Measurements from ENCODE around the gene SF3A2.

DNA sequence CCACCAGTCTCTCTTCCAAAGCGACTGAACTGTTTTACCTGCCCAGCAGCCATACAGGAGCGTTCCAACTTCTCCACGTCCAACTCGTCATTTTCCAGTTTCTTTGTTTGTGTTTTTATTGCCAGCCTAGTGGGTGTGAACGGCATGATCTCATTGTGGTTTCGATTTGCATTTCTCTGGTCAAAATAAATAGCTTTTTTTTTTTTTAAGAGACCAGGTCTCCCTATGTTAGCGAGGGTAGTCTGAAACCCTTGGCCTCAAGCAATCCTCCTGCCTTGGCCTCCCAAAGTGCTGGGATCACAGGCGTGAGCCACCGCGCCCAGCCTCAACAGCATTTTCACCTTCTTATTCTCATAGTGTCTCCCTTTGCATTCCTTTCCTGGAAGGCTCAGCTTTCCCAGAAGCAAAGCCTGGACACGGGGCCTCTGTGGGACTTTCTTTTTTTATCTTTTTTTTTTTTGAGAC is 23.7 kb downstream of the SF3A2 start:
- TF ChIP-seq, protein P1, sequence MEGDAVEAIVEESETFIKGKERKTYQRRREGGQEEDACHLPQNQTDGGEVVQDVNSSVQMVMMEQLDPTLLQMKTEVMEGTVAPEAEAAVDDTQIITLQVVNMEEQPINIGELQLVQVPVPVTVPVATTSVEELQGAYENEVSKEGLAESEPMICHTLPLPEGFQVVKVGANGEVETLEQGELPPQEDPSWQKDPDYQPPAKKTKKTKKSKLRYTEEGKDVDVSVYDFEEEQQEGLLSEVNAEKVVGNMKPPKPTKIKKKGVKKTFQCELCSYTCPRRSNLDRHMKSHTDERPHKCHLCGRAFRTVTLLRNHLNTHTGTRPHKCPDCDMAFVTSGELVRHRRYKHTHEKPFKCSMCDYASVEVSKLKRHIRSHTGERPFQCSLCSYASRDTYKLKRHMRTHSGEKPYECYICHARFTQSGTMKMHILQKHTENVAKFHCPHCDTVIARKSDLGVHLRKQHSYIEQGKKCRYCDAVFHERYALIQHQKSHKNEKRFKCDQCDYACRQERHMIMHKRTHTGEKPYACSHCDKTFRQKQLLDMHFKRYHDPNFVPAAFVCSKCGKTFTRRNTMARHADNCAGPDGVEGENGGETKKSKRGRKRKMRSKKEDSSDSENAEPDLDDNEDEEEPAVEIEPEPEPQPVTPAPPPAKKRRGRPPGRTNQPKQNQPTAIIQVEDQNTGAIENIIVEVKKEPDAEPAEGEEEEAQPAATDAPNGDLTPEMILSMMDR (IDR thresholded peaks at IDR 0.05; ENCODE audit: borderline replicate concordance, extremely low read depth, low read length, poor library complexity, severe bottlenecking) = no peak
- no peak for TF ChIP-seq EZH2 (IDR thresholded peaks at IDR 0.05; ENCODE audit: borderline replicate concordance, low read depth, low read length, severe bottlenecking)

All from DND-41 (cell line).